OCI-LY1 (cell line): ENCODE data around the gene CDPF1.

Source experiments
- EZH2 ChIP-seq: fragments of 200-600 bp; sonication (generic), shearing (Covaris generic); IDR thresholded peaks from 2 replicates; pipeline ENCODE4 v1.8.0; 2017; ENCODE audit warnings: borderline replicate concordance, mixed run types, mild to moderate bottlenecking, antibody characterized with exemption, low read length, moderate library complexity, mixed read lengths
- TF ChIP-seq, protein P1 (sequence below): fragments of 200-600 bp; sonication (generic), shearing (Covaris generic); IDR thresholded peaks from 2 replicates; pipeline ENCODE4 v1.5.1; 2017; ENCODE audit warnings: mild to moderate bottlenecking, antibody characterized with exemption, low read length, moderate library complexity, mixed read lengths

DNA sequence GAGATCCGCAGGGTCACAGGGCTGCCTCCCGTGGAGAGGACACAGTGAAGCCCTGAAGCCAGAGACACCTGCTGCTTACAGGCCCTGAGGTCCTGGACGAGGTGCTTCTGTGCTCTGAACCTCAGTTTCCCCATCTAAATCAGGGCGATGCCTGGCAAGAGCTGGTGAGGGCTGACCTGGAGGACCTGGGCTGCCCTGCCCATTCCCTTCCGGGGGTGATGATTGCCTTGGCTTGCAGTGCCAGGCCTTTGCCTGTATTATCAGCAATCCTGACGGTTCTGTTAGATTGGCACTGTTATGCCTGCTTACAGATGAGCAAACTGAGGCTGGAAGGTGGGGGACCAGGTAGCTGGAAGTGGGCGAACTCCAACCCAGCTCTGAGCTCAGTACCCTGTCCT, 38.8 kb upstream of the CDPF1 start:
- TF ChIP-seq, protein P1, sequence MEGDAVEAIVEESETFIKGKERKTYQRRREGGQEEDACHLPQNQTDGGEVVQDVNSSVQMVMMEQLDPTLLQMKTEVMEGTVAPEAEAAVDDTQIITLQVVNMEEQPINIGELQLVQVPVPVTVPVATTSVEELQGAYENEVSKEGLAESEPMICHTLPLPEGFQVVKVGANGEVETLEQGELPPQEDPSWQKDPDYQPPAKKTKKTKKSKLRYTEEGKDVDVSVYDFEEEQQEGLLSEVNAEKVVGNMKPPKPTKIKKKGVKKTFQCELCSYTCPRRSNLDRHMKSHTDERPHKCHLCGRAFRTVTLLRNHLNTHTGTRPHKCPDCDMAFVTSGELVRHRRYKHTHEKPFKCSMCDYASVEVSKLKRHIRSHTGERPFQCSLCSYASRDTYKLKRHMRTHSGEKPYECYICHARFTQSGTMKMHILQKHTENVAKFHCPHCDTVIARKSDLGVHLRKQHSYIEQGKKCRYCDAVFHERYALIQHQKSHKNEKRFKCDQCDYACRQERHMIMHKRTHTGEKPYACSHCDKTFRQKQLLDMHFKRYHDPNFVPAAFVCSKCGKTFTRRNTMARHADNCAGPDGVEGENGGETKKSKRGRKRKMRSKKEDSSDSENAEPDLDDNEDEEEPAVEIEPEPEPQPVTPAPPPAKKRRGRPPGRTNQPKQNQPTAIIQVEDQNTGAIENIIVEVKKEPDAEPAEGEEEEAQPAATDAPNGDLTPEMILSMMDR: no peak
- TF ChIP-seq EZH2: no peak
